K562 (cell line): Measurements from ENCODE around the gene MINDY4B. TPM values are rescaled to one million over a fixed set of nuclear protein-coding genes. Genes with fewer than 3 reads are reported as not detected.

Experiments
- ATAC-seq: fragments of 200-7000 bp; cut with Tn5 transposase; 3 replicates; pipeline ENCODE4 v1.9.1; 2020; ENCODE audit warnings: moderate library complexity
- BruUV-seq: library from RNA; stranded (reverse); fragments of 400-500 nt; replicated peaks from 2 replicates; lab custom pipeline; 2021; lab: Mats Ljungman, UMichigan
- CTCF ChIA-PET: fragments of 300-600 bp; formaldehyde crosslinking; extraction: SDS; loops from one replicate; lab custom pipeline; 2021; ENCODE audit warnings: low intra/inter-chr PET ratio; lab: Yijun Ruan, JAX
- POLR2A ChIA-PET: fragments of 300-600, 350-650 bp; sonication (Branson Sonifier 250); formaldehyde crosslinking; extraction: SDS; loops from one replicate; lab custom pipeline; 2021; ENCODE audit warnings: antibody characterized with exemption, inconsistent platforms; lab: Yijun Ruan, JAX
- DNase-seq, 4 experiments: peaks; one replicate each; pipeline versions ENCODE4 v3.0.0 to v3.0.0-alpha.2; 2011 to 2018; ENCODE audit warnings: low spot score in 3 of 4, mixed read lengths in 3 of 4; ENCODE audit errors: extremely low read depth in 1 of 4
- FAIRE-seq: peaks from 2 replicates; lab custom pipeline; 2011; peaks lifted over from hg19 to GRCh38; lab: Jason Lieb, UNC
- H2AFZ ChIP-seq: 2 replicates; pipeline ENCODE4 v1.6.0; 2011; ENCODE audit warnings: low read depth, low read length, control low read depth, inconsistent platforms
- H3K27ac ChIP-seq: fragments of 200-600 bp; 3 replicates; pipeline ENCODE4 v1.8.0; 2011; ENCODE audit warnings: low read depth, mild to moderate bottlenecking, control low read depth, inconsistent platforms, low read length, moderate library complexity, mixed read lengths; ENCODE audit errors: extremely low read depth
- H3K27me3 ChIP-seq, 2 experiments: fragments of 300-600 bp in 1 of 2; 2 replicates in 1 of 2; 3 replicates in 1 of 2; pipeline versions ENCODE4 v1.6.0 to v1.8.0; 2011; ENCODE audit warnings: inconsistent platforms in 2 of 2, low read length in 2 of 2, mild to moderate bottlenecking in 1 of 2, mixed read lengths in 1 of 2, moderate library complexity in 1 of 2; ENCODE audit not compliant: control insufficient read depth in 2 of 2, insufficient read depth in 2 of 2
- H3K36me3 ChIP-seq: fragments of 300-600 bp; 3 replicates; pipeline ENCODE4 v1.8.0; 2011; ENCODE audit warnings: mild to moderate bottlenecking, low read length, inconsistent platforms; ENCODE audit not compliant: control insufficient read depth, insufficient read depth
- H3K4me1 ChIP-seq, 2 experiments: fragments of 200-600 bp in 1 of 2; replicated peaks in 1 of 2; 2 replicates in 1 of 2; 3 replicates in 1 of 2; pipeline versions ENCODE4 v1.5.1 to v1.8.0; 2011; ENCODE audit warnings: inconsistent platforms in 2 of 2, low read length in 2 of 2, mild to moderate bottlenecking in 1 of 2, mixed read lengths in 1 of 2, moderate library complexity in 1 of 2; ENCODE audit not compliant: control insufficient read depth in 2 of 2, insufficient read depth in 2 of 2
- H3K4me2 ChIP-seq: 2 replicates; pipeline ENCODE4 v1.6.1; 2011; ENCODE audit warnings: low read length, control low read depth, inconsistent platforms, mixed read lengths; ENCODE audit not compliant: insufficient read depth
- H3K4me3 ChIP-seq: fragments of 200-600 bp; sonication (generic), shearing (Covaris generic); 2 replicates; pipeline ENCODE4 v1.5.1; 2016; ENCODE audit warnings: control low read depth, inconsistent platforms
- H3K79me2 ChIP-seq: fragments of 200-600 bp; 3 replicates; pipeline ENCODE4 v1.8.0; 2011; ENCODE audit warnings: low read length, inconsistent platforms; ENCODE audit not compliant: control insufficient read depth, insufficient read depth
- H3K9ac ChIP-seq, 2 experiments: 2 replicates each; pipeline versions ENCODE4 v1.6.0 to v1.6.1; 2011; ENCODE audit warnings: low read depth in 2 of 2, low read length in 2 of 2, control low read depth in 1 of 2, inconsistent platforms in 1 of 2, mild to moderate bottlenecking in 1 of 2, mixed read lengths in 1 of 2; ENCODE audit not compliant: insufficient read depth in 1 of 2
- H3K9me1 ChIP-seq: one replicate; pipeline ENCODE4 v1.6.0; 2011; ENCODE audit warnings: inconsistent platforms, mild to moderate bottlenecking, low read length, moderate library complexity; ENCODE audit not compliant: control insufficient read depth, insufficient read depth
- H3K9me3 ChIP-seq: replicated peaks from 2 replicates; pipeline ENCODE4 v1.5.1; 2011; ENCODE audit warnings: low read depth, low read length, inconsistent platforms; ENCODE audit not compliant: control insufficient read depth, insufficient read depth
- H4K20me1 ChIP-seq: replicated peaks from 2 replicates; pipeline ENCODE4 v1.6.1; 2011; ENCODE audit warnings: low read length, inconsistent platforms, mixed read lengths; ENCODE audit not compliant: control insufficient read depth, insufficient read depth
- CCAR2 ChIP-seq: fragments of 200-400 bp; formaldehyde crosslinking; IDR thresholded peaks from 2 replicates; pipeline ENCODE4 v1.6.1; 2017; ENCODE audit warnings: mild to moderate bottlenecking, low read depth, low read length
- DACH1 ChIP-seq: fragments of 450-650 bp; IDR thresholded peaks from 2 replicates; pipeline ENCODE4 v1.6.1; 2018; ENCODE audit not compliant: partially characterized antibody
- ELF2 ChIP-seq: fragments of 250-450 bp; sonication (Bioruptor Pico); IDR thresholded peaks from 2 replicates; pipeline ENCODE4 v1.5.0; 2021; ENCODE audit warnings: mild to moderate bottlenecking
- ESRRB ChIP-seq: fragments of 250-450 bp; sonication (Bioruptor Pico); IDR thresholded peaks from 2 replicates; pipeline ENCODE4 v1.5.0; 2020; ENCODE audit warnings: mild to moderate bottlenecking, moderate library complexity, borderline replicate concordance
- NR2F6 ChIP-seq: fragments of 450-650 bp; formaldehyde crosslinking; IDR thresholded peaks from 2 replicates; pipeline ENCODE4 v1.4.0; 2020; ENCODE audit warnings: mild to moderate bottlenecking
- TAF1 ChIP-seq: IDR thresholded peaks from 2 replicates; pipeline ENCODE4 v1.6.1; 2011; ENCODE audit warnings: mild to moderate bottlenecking, low read length, moderate library complexity; ENCODE audit not compliant: insufficient read depth, control insufficient read depth, severe bottlenecking; ENCODE audit errors: extremely low read depth
- TEAD4 ChIP-seq, 2 experiments: sonication (generic) in 1 of 2; formaldehyde crosslinking in 1 of 2; IDR thresholded peaks; 2 replicates each; pipeline versions ENCODE4 v1.6.1 to v1.8.0; 2012 to 2022; ENCODE audit warnings: borderline replicate concordance in 1 of 2, inconsistent platforms in 1 of 2, low read length in 1 of 2, mild to moderate bottlenecking in 1 of 2, missing genetic modification reagents in 1 of 2
- TRIM24 ChIP-seq, 2 experiments: fragments of 450-650 bp; IDR thresholded peaks; 2 replicates each; pipeline ENCODE4 v1.6.1; 2016
- ZFP91 ChIP-seq: sonication (generic); formaldehyde crosslinking; IDR thresholded peaks from 2 replicates; pipeline ENCODE4 v1.8.0; 2022; ENCODE audit warnings: mild to moderate bottlenecking, missing genetic modification reagents
- ZNF311 ChIP-seq: fragments of 250-450 bp; sonication (Bioruptor Pico); IDR thresholded peaks from 2 replicates; pipeline ENCODE4 v1.4.0; 2020; ENCODE audit warnings: mild to moderate bottlenecking, moderate library complexity
- ZNF512 ChIP-seq: IDR thresholded peaks from 2 replicates; pipeline ENCODE4 v1.6.1; 2016; ENCODE audit warnings: missing genetic modification characterization, missing compliant biosample characterization
- ZNF778 ChIP-seq: fragments of 450-650 bp; formaldehyde crosslinking; IDR thresholded peaks from 2 replicates; pipeline ENCODE4 v1.4.0; 2020; ENCODE audit warnings: mild to moderate bottlenecking, moderate library complexity
- WGBS: fragments of 100-300 bp; shearing (Covaris generic); methylation state at CpG from one replicate; pipeline ENCODE4 v1.1.6; 2016; ENCODE audit warnings: low coverage, mixed read lengths; ENCODE audit not compliant: insufficient coverage; ENCODE audit errors: missing lambda C conversion rate; 5-methylcytosine and 5-hydroxymethylcytosine counted together
- in situ Hi-C: fragments of 300-500 bp; cut with MboI; formaldehyde crosslinking; loops from 4 replicates; pipeline ENCODE4 v1.15.0; 2018; ENCODE audit warnings: inconsistent platforms, mixed read lengths
- intact Hi-C: fragments of 100-400 bp; cut with micrococcal nuclease; formaldehyde crosslinking; loops from 2 replicates; pipeline ENCODE4 v1.14.2; 2022
- polyA plus RNA-seq, 8 experiments: library from polyadenylated mRNA; depleted of rRNA in 4 of 8; stranded (reverse) in 5 of 8; unstranded in 3 of 8; fragments of >200 nt; fragmentation: Nextera tagmentation in 2 of 8; fragmentation: Illumina TruSeq in 1 of 8; extraction: Ambion mirVana in 2 of 8; extraction: Trizol in 1 of 8; gene quantifications; 2 replicates each; pipeline versions ENCODE4 v1.2.1 to v1.2.3, GENCODE V29; 2011 to 2014; ENCODE audit warnings: inconsistent platforms in 1 of 8, missing spikeins in 1 of 8
- total RNA-seq, 7 experiments: library from RNA; depleted of rRNA in 6 of 7; stranded (reverse); fragments of >200 nt in 6 of 7; fragmentation: Illumina TruSeq in 2 of 7; extraction: Trizol in 2 of 7; gene quantifications; 2 replicates each; pipeline versions ENCODE4 v1.2.1 to v1.2.3, GENCODE V29; 2011 to 2021; ENCODE audit warnings: low replicate concordance in 1 of 7

The MINDY4B gene
- total and polyA plus RNA-seq, 9 of the 15 experiments (the other 6 are each of a cell fraction or from before 2014, with no cell fraction given): not detected

GRCh38 chr3:150906461-150906860, 1.2 kb upstream of the MINDY4B start:
- no peak overlapping the region for H2AFZ ChIP-seq
- no peak for FAIRE-seq
- POLR2A ChIA-PET: no interaction called here
- TF ChIP-seq TRIM24 (IDR thresholded peaks at IDR 0.05) (no peak), ZNF512 (tag) (no peak), DACH1 (no peak), TEAD4 (IDR thresholded peaks at IDR 0.05; ENCODE audit: low read length) (no peak), TEAD4 (CRISPR knock-in tag; IDR thresholded peaks at IDR 0.05; ENCODE audit: borderline replicate concordance) (no peak), NR2F6 (CRISPR knock-in tag) (no peak), ELF2 (CRISPR knock-in tag) (no peak), CCAR2 (no peak), ZFP91 (no peak), ZNF311 (CRISPR knock-in tag) (no peak), ESRRB (CRISPR knock-in tag) (no peak), TAF1 (no peak), ZNF778 (CRISPR knock-in tag) (no peak)
- TF ChIP-seq, all 486 proteins: peak for 0
- intact Hi-C loops (no loop called here), in situ Hi-C loops (no loop called here)
- H3K36me3 ChIP-seq: no peaks in the 10 kb centered on the region
- H3K27me3 ChIP-seq: peaks cover 4 to 19% of the 10 kb centered on the region in 2 experiments; a peak in 4 of 5 replicates
- no TSS peak for BruUV-seq
- no peaks in the 10 kb centered on the region for H3K9me1 ChIP-seq
- H3K4me1 ChIP-seq: no peaks in the 10 kb centered on the region
- CTCF ChIA-PET: interaction anchor here (1.2 kb wide), 1 partner anchor 119 kb away, joined by 5 read pairs; no protein-coding TSS in a partner anchor
- ATAC-seq (no peak), DNase-seq (no peak)
- no peak overlapping the region for H3K4me2 ChIP-seq
- no peak overlapping the region for H3K27ac ChIP-seq
- no peak overlapping the region for H3K9ac ChIP-seq
- no peaks in the 10 kb centered on the region for H3K9me3 ChIP-seq
- H3K4me3 ChIP-seq: no peak overlapping the region
- no peaks in the 10 kb centered on the region for H4K20me1 ChIP-seq
- H3K79me2 ChIP-seq: no peaks in the 10 kb centered on the region
- WGBS: 0% methylated on average over 1 of the region's 1 CpG
